ENCODE measurements around the gene ITPR1. TPM values are rescaled to one million over a fixed set of nuclear protein-coding genes. Genes with fewer than 3 reads are reported as not detected.

Gene ITPR1
- polyA plus RNA-seq, 1 donor from 2014 or later = 38.3 TPM

- Mint-ChIP-seq H3K4me1 (no peaks in the 10 kb centered on the region), H3K9me3 (no peaks in the 10 kb centered on the region), H3K4me3 (no peak overlapping the region), H3K27me3 (no peaks in the 10 kb centered on the region), H3K36me3 (peaks cover 14% of the 10 kb centered on the region), H3K27ac (peak overlapping the region in 1 of 3 donors; percentile 40)
Observed at GRCh38 chr3:4776399-4776979, 283.3 kb downstream of the ITPR1 start.

- peaks cover 14% of the 10 kb centered on the region for H3K36me3 Mint-ChIP-seq
Observed at GRCh38 chr3:4776980-4777581, 283.9 kb downstream of the ITPR1 start.

GRCh38 chr3:4778119-4778518 is 285.0 kb downstream of the ITPR1 start:
- Mint-ChIP-seq H3K36me3 (peaks cover 14% of the 10 kb centered on the region), H3K27ac (peak overlapping the region in 1 of 3 donors; percentile 64), H3K4me3 (no peak overlapping the region), H3K4me1 (no peaks in the 10 kb centered on the region), H3K27me3 (no peaks in the 10 kb centered on the region), H3K9me3 (no peaks in the 10 kb centered on the region)

More at GRCh38 chr3:4776980-4777581, 283.9 kb downstream of the ITPR1 start:
- H3K4me3 Mint-ChIP-seq = no peak overlapping the region
- no peaks in the 10 kb centered on the region for H3K27me3 Mint-ChIP-seq
- H3K9me3 Mint-ChIP-seq = no peaks in the 10 kb centered on the region
- peak overlapping the region in 1 of 3 donors; percentile 63 for H3K27ac Mint-ChIP-seq
- no peaks in the 10 kb centered on the region for H3K4me1 Mint-ChIP-seq

- H3K4me1 Mint-ChIP-seq = no peaks in the 10 kb centered on the region
- peak overlapping the region in 1 of 4 donors; percentile 9 for H3K4me3 Mint-ChIP-seq
- H3K27ac Mint-ChIP-seq = peak overlapping the region in 1 of 3 donors; percentile 64
- no peaks in the 10 kb centered on the region for H3K9me3 Mint-ChIP-seq
- H3K36me3 Mint-ChIP-seq = peaks cover 14% of the 10 kb centered on the region
- no peaks in the 10 kb centered on the region for H3K27me3 Mint-ChIP-seq
Observed at GRCh38 chr3:4778740-4779139, 285.6 kb downstream of the ITPR1 start.

- no peaks in the 10 kb centered on the region for H3K4me1 Mint-ChIP-seq
- H3K27me3 Mint-ChIP-seq = no peaks in the 10 kb centered on the region
- no peak overlapping the region for H3K4me3 Mint-ChIP-seq
- H3K9me3 Mint-ChIP-seq = no peaks in the 10 kb centered on the region
- peak overlapping the region in 1 of 3 donors; percentile 16 for H3K27ac Mint-ChIP-seq
- H3K36me3 Mint-ChIP-seq = peaks cover 18% of the 10 kb centered on the region
Observed at GRCh38 chr3:4780545-4780957, 287.4 kb downstream of the ITPR1 start.

- Mint-ChIP-seq H3K27ac (peak overlapping the region in 1 of 3 donors; percentile 45), H3K4me3 (no peak overlapping the region), H3K4me1 (no peaks in the 10 kb centered on the region), H3K27me3 (no peaks in the 10 kb centered on the region), H3K36me3 (peaks cover 19% of the 10 kb centered on the region), H3K9me3 (no peaks in the 10 kb centered on the region)
Observed at GRCh38 chr3:4782095-4782494, 288.9 kb downstream of the ITPR1 start.

GRCh38 chr3:4785551-4785950 is 292.4 kb downstream of the ITPR1 start:
- peaks cover 14% of the 10 kb centered on the region for H3K36me3 Mint-ChIP-seq

GRCh38 chr3:4786431-4786830 is 293.3 kb downstream of the ITPR1 start:
- H3K9me3 Mint-ChIP-seq = no peaks in the 10 kb centered on the region
- no peaks in the 10 kb centered on the region for H3K27me3 Mint-ChIP-seq
- peaks cover 14% of the 10 kb centered on the region for H3K36me3 Mint-ChIP-seq
- H3K4me3 Mint-ChIP-seq = no peak overlapping the region
- no peak overlapping the region for H3K27ac Mint-ChIP-seq
- H3K4me1 Mint-ChIP-seq = peaks cover 0 to 2% (median 0%) of the 10 kb centered on the region in 3 donors

More at GRCh38 chr3:4785551-4785950, 292.4 kb downstream of the ITPR1 start:
- no peaks in the 10 kb centered on the region for H3K4me1 Mint-ChIP-seq
- no peaks in the 10 kb centered on the region for H3K9me3 Mint-ChIP-seq
- no peak overlapping the region for H3K4me3 Mint-ChIP-seq
- H3K27me3 Mint-ChIP-seq = no peaks in the 10 kb centered on the region
- H3K27ac Mint-ChIP-seq = no peak overlapping the region

GRCh38 chr3:4791358-4791757 is 298.2 kb downstream of the ITPR1 start:
- Mint-ChIP-seq H3K9me3 (no peaks in the 10 kb centered on the region), H3K27ac (no peak overlapping the region), H3K36me3 (peaks cover 10% of the 10 kb centered on the region), H3K4me3 (no peak overlapping the region), H3K4me1 (peaks cover 0 to 2% (median 0%) of the 10 kb centered on the region in 3 donors), H3K27me3 (no peaks in the 10 kb centered on the region)

- no peaks in the 10 kb centered on the region for H3K9me3 Mint-ChIP-seq
- H3K36me3 Mint-ChIP-seq = peaks cover 8% of the 10 kb centered on the region
- peaks cover 0 to 2% (median 0%) of the 10 kb centered on the region in 3 donors for H3K4me1 Mint-ChIP-seq
- H3K27me3 Mint-ChIP-seq = no peaks in the 10 kb centered on the region
- H3K4me3 Mint-ChIP-seq = no peak overlapping the region
- H3K27ac Mint-ChIP-seq = peak overlapping the region in 1 of 3 donors; percentile 73
Observed at GRCh38 chr3:4793311-4793710, 300.2 kb downstream of the ITPR1 start.

- peaks cover 5% of the 10 kb centered on the region for H3K36me3 Mint-ChIP-seq
- peak overlapping the region in 1 of 3 donors; percentile 25 for H3K27ac Mint-ChIP-seq
- H3K4me3 Mint-ChIP-seq = peak overlapping the region in 1 of 4 donors; percentile 30
- no peaks in the 10 kb centered on the region for H3K9me3 Mint-ChIP-seq
- H3K27me3 Mint-ChIP-seq = no peaks in the 10 kb centered on the region
- H3K4me1 Mint-ChIP-seq = peaks cover 0 to 2% (median 0%) of the 10 kb centered on the region in 3 donors
Observed at GRCh38 chr3:4794331-4794730, 301.2 kb downstream of the ITPR1 start.

GRCh38 chr3:4794798-4795197 is 301.6 kb downstream of the ITPR1 start:
- H3K27ac Mint-ChIP-seq = no peak overlapping the region
- H3K36me3 Mint-ChIP-seq = peaks cover 5% of the 10 kb centered on the region
- peaks cover 0 to 2% (median 0%) of the 10 kb centered on the region in 3 donors for H3K4me1 Mint-ChIP-seq
- H3K4me3 Mint-ChIP-seq = no peak overlapping the region
- no peaks in the 10 kb centered on the region for H3K9me3 Mint-ChIP-seq
- H3K27me3 Mint-ChIP-seq = no peaks in the 10 kb centered on the region

- Mint-ChIP-seq H3K36me3 (peaks cover 8% of the 10 kb centered on the region), H3K9me3 (no peaks in the 10 kb centered on the region), H3K4me3 (no peak overlapping the region), H3K4me1 (no peaks in the 10 kb centered on the region), H3K27ac (no peak overlapping the region), H3K27me3 (no peaks in the 10 kb centered on the region)
Observed at GRCh38 chr3:4795905-4796304, 302.8 kb downstream of the ITPR1 start.

- Mint-ChIP-seq H3K9me3 (no peaks in the 10 kb centered on the region), H3K27ac (peak overlapping the region in 2 of 3 donors; percentile 0 to 40), H3K4me3 (no peak overlapping the region), H3K4me1 (no peaks in the 10 kb centered on the region), H3K27me3 (no peaks in the 10 kb centered on the region), H3K36me3 (peaks cover 10% of the 10 kb centered on the region)
Observed at GRCh38 chr3:4797201-4797705, 304.1 kb downstream of the ITPR1 start.

- H3K36me3 Mint-ChIP-seq = peaks cover 19% of the 10 kb centered on the region
- no peaks in the 10 kb centered on the region for H3K27me3 Mint-ChIP-seq
- no peaks in the 10 kb centered on the region for H3K9me3 Mint-ChIP-seq
- H3K4me1 Mint-ChIP-seq = no peaks in the 10 kb centered on the region
- H3K27ac Mint-ChIP-seq = peak overlapping the region in 1 of 3 donors; percentile 73
- no peak overlapping the region for H3K4me3 Mint-ChIP-seq
Observed at GRCh38 chr3:4799266-4800256, 306.4 kb downstream of the ITPR1 start.
